Measurements from ENCODE around the gene METTL9. TPM values are rescaled to one million over a fixed set of nuclear protein-coding genes. Genes with fewer than 3 reads are reported as not detected.

METTL9 gene
- total RNA-seq, 1 experiment from 2014 or later: 67.6 TPM

DNA sequence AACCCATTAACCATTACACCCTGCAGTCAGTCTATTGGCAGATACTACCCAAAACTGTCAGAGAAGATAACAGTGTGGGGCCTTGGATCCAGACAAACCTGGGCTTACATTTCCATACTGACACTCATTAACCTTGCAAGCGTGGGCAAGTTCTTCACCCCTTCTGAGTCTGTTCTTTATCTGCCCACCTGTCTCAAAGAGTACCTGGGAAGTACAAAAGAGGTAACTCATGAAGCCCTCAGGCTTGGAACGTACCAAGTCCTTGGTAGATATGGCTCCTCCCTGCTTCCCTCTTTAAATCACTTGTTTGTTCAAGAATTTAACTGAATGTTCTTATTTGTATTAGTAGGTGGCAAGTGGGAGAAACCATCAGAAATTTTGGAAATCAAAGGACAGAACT is 55.5 kb downstream of the METTL9 start:
- no peak for DNase-seq (ENCODE audit: unreplicated experiment)
- POLR2A ChIA-PET: no interaction called here
- Mint-ChIP-seq H3K27me3 (ENCODE audit: insufficient read depth, unreplicated experiment) (no peaks in the 10 kb centered on the region), H3K27ac (ENCODE audit: low read depth, unreplicated experiment) (no peak overlapping the region), H3K9me3 (ENCODE audit: unreplicated experiment) (no peaks in the 10 kb centered on the region), H3K36me3 (ENCODE audit: insufficient read depth, unreplicated experiment) (peaks cover 23% of the 10 kb centered on the region), H3K4me3 (ENCODE audit: unreplicated experiment) (no peak overlapping the region), H3K4me1 (ENCODE audit: insufficient read depth, unreplicated experiment) (peaks cover 5% of the 10 kb centered on the region)
- intact Hi-C loops (cut with micrococcal nuclease): loop anchor here (5.0 kb wide), 1 partner anchor 147 kb away; no protein-coding TSS in a partner anchor
- CTCF ChIA-PET: interaction anchor here (5.6 to 10.2 kb wide), 2 partner anchors 11 to 53 kb away, joined by 104 to 174 read pairs; no protein-coding TSS in a partner anchor
- no TSS peak for BruUV-seq (replicated peaks)
- TF ChIP-seq, protein P1, sequence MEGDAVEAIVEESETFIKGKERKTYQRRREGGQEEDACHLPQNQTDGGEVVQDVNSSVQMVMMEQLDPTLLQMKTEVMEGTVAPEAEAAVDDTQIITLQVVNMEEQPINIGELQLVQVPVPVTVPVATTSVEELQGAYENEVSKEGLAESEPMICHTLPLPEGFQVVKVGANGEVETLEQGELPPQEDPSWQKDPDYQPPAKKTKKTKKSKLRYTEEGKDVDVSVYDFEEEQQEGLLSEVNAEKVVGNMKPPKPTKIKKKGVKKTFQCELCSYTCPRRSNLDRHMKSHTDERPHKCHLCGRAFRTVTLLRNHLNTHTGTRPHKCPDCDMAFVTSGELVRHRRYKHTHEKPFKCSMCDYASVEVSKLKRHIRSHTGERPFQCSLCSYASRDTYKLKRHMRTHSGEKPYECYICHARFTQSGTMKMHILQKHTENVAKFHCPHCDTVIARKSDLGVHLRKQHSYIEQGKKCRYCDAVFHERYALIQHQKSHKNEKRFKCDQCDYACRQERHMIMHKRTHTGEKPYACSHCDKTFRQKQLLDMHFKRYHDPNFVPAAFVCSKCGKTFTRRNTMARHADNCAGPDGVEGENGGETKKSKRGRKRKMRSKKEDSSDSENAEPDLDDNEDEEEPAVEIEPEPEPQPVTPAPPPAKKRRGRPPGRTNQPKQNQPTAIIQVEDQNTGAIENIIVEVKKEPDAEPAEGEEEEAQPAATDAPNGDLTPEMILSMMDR (IDR thresholded peaks at IDR 0.05; ENCODE audit: unreplicated experiment): no peak

DNA sequence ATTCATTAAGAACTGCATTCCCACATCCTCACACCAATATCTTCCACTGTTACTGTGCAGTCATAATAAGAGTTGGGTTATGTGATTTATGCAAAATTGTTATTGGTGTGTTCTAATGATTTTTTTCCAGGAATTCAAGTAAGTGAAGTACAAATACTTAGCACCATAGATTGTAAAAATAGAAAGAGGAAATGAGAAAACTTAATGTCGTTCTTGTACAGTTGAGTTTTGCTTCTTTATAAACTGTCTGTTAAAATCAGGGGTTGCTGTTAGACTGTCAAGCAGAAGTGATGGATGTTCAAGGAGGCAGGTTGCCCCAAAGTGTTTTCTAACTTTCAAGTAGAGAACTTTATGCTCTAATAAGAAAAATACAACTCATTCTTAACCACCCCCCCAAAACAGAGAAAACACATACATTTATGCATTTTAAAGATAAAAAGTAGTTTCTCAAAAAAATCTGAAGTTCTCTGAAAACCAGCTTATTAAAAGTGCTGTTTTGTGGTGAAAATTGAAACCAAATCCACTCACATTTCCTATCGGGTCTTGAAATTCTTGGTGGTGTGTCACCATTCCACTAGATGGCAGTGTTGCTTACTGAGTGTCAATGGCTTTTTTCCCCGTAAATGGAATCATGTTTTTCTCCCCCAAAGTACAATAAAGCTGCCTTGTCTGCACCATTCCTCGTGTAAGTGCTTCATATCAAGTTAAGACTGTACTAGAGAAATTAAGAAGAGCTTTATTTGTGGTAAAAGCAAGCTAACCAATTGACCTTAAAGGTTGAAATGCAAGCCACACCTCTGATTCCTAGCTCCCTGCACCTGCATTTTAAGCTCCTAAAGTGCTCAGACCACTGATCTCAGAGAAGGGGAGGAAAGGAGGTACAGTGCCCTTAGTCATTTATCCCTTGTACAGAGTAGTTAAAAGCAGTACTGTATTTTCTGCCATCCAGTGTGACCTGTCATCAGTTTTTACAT is 57.7 kb downstream of the METTL9 start:
- no TSS peak for BruUV-seq (replicated peaks)
- Mint-ChIP-seq H3K36me3 (ENCODE audit: insufficient read depth, unreplicated experiment) (peaks cover 23% of the 10 kb centered on the region), H3K27me3 (ENCODE audit: insufficient read depth, unreplicated experiment) (no peaks in the 10 kb centered on the region), H3K4me1 (ENCODE audit: insufficient read depth, unreplicated experiment) (peaks cover 5% of the 10 kb centered on the region), H3K4me3 (ENCODE audit: unreplicated experiment) (no peak overlapping the region), H3K9me3 (ENCODE audit: unreplicated experiment) (no peaks in the 10 kb centered on the region), H3K27ac (ENCODE audit: low read depth, unreplicated experiment) (no peak overlapping the region)
- peak; percentile 62 for DNase-seq (ENCODE audit: unreplicated experiment)
- intact Hi-C loops (cut with micrococcal nuclease): loop anchor here (1.0 to 5.0 kb wide), 2 partner anchors 51 to 145 kb away; no protein-coding TSS in a partner anchor
- CTCF ChIA-PET: interaction anchor here (0.5 to 10.2 kb wide), 55 partner anchors 9 to 1413 kb away, joined by 3 to 174 read pairs (median 4); no protein-coding TSS in a partner anchor
- POLR2A ChIA-PET: interaction anchor here (0.9 to 1.0 kb wide), 3 partner anchors 19 to 51 kb away, joined by 3 to 4 read pairs (median 3); no protein-coding TSS in a partner anchor
- TF ChIP-seq, protein P1 (IDR thresholded peaks at IDR 0.05; ENCODE audit: unreplicated experiment): peak; percentile 74

DNA sequence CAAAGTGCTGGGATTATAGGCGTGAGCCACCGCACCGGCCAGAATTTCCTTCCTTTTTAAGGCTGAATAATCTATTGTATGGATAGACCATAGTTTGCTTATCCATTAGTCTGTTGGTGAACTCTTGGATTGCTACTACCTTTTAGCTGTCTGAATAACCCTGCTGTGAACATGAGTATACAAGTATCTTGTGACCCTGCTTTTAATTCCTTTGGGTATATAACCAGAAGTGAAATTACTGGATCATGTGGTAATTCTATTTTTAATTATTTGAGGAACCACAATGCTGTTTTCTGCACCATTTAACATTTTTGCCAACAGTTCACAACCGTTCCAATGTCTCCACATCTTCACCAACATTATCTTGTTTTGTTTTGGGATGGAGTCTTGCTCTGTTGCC is 59.7 kb downstream of the METTL9 start:
- no peaks in the 10 kb centered on the region for H3K27me3 Mint-ChIP-seq (ENCODE audit: insufficient read depth, unreplicated experiment)
- H3K36me3 Mint-ChIP-seq (ENCODE audit: insufficient read depth, unreplicated experiment): peaks cover 23% of the 10 kb centered on the region
- no peak overlapping the region for H3K4me3 Mint-ChIP-seq (ENCODE audit: unreplicated experiment)
- no peaks in the 10 kb centered on the region for H3K9me3 Mint-ChIP-seq (ENCODE audit: unreplicated experiment)
- no peak for DNase-seq (ENCODE audit: unreplicated experiment)
- no TSS peak for BruUV-seq (replicated peaks)
- peaks cover 5% of the 10 kb centered on the region for H3K4me1 Mint-ChIP-seq (ENCODE audit: insufficient read depth, unreplicated experiment)
- POLR2A ChIA-PET: interaction anchor here (0.6 kb wide), 1 partner anchor 20 kb away, joined by 3 read pairs; no protein-coding TSS in a partner anchor
- CTCF ChIA-PET: interaction anchor here (0.6 to 10.2 kb wide), 5 partner anchors 16 to 69 kb away, joined by 3 to 174 read pairs (median 4); no protein-coding TSS in a partner anchor
- TF ChIP-seq, protein P1 (IDR thresholded peaks at IDR 0.05; ENCODE audit: unreplicated experiment): no peak
- H3K27ac Mint-ChIP-seq (ENCODE audit: low read depth, unreplicated experiment): no peak overlapping the region
- intact Hi-C loops (cut with micrococcal nuclease): loop anchor here (5.0 kb wide), 1 partner anchor 143 kb away; no protein-coding TSS in a partner anchor

Data from MCF 10A (cell line).